GM12878 (cell line): ENCODE measurements around the gene SDK2. TPM values are rescaled to one million over a fixed set of nuclear protein-coding genes. Genes with fewer than 3 reads are reported as not detected.

Experiments used
- ATAC-seq: fragments of 200-7000 bp; cut with Tn5 transposase; 3 replicates; pipeline ENCODE4 v1.9.1; 2020; ENCODE audit warnings: mild to moderate bottlenecking, moderate library complexity
- BruUV-seq: library from RNA; stranded (reverse); fragments of 400-500 nt; replicated peaks from 2 replicates; lab custom pipeline; 2021; lab: Mats Ljungman, UMichigan
- CTCF ChIA-PET: fragments of 300-600 bp; sonication (Branson Sonifier 250); formaldehyde crosslinking; extraction: SDS; loops from one replicate; lab custom pipeline; 2021; ENCODE audit warnings: inconsistent platforms; lab: Yijun Ruan, JAX
- POLR2A ChIA-PET: fragments of 350-600 bp; formaldehyde crosslinking; extraction: SDS; loops from one replicate; lab custom pipeline; 2021; ENCODE audit warnings: inconsistent platforms; lab: Charles Lee
- RAD21 ChIA-PET: fragments of 300-600 bp; sonication (Branson Sonifier 250); formaldehyde crosslinking; loops from one replicate; lab custom pipeline; 2023; ENCODE audit warnings: antibody characterized with exemption; ENCODE audit not compliant: unreplicated experiment; lab: Charles Lee
- SMC1A ChIA-PET: fragments of 300-600 bp; sonication (Branson Sonifier 250); formaldehyde crosslinking; loops from one replicate; lab custom pipeline; 2023; ENCODE audit not compliant: unreplicated experiment, uncharacterized antibody; lab: Charles Lee
- DNase-seq: peaks from one replicate; pipeline ENCODE4 v3.0.0-alpha.2; 2011; ENCODE audit warnings: low read depth, low spot score
- FAIRE-seq: peaks from 3 replicates; lab custom pipeline; 2011; peaks lifted over from hg19 to GRCh38; lab: Jason Lieb, UNC
- H2AFZ ChIP-seq: 2 replicates; pipeline ENCODE4 v1.6.0; 2011; ENCODE audit warnings: low read depth, low read length, control low read depth; ENCODE audit not compliant: control insufficient read depth
- H3K27ac ChIP-seq: 2 replicates; pipeline ENCODE4 v1.5.1; 2011; ENCODE audit warnings: control low read depth; ENCODE audit not compliant: control insufficient read depth, insufficient read depth
- H3K27me3 ChIP-seq, 2 experiments: replicated peaks in 1 of 2; 2 replicates each; pipeline versions ENCODE4 v1.6.0 to v1.6.1; 2011; ENCODE audit warnings: low read length in 1 of 2; ENCODE audit not compliant: control insufficient read depth in 2 of 2, insufficient read depth in 2 of 2
- H3K36me3 ChIP-seq, 2 experiments: 2 replicates each; pipeline ENCODE4 v1.5.1; 2011; ENCODE audit warnings: low read length in 1 of 2; ENCODE audit not compliant: control insufficient read depth in 2 of 2, insufficient read depth in 2 of 2
- H3K4me1 ChIP-seq: 2 replicates; pipeline ENCODE4 v1.6.1; 2011; ENCODE audit warnings: mild to moderate bottlenecking, low read length, moderate library complexity, mixed read lengths; ENCODE audit not compliant: control insufficient read depth, insufficient read depth
- H3K4me2 ChIP-seq: 2 replicates; pipeline ENCODE4 v1.6.0; 2011; ENCODE audit warnings: control low read depth; ENCODE audit not compliant: control insufficient read depth, insufficient read depth
- H3K4me3 ChIP-seq: fragments of 200-600 bp; sonication (generic); 2 replicates; pipeline ENCODE4 v1.5.1; 2016
- H3K79me2 ChIP-seq: 2 replicates; pipeline ENCODE4 v1.6.0; 2011; ENCODE audit warnings: low read length; ENCODE audit not compliant: control insufficient read depth, insufficient read depth
- H3K9ac ChIP-seq: 2 replicates; pipeline ENCODE4 v1.8.0; 2011; ENCODE audit warnings: low read length, control low read depth, mixed read lengths; ENCODE audit not compliant: control insufficient read depth, insufficient read depth
- H3K9me3 ChIP-seq: replicated peaks from 3 replicates; pipeline ENCODE4 v1.5.1; 2011; ENCODE audit warnings: mild to moderate bottlenecking, low read length; ENCODE audit not compliant: control insufficient read depth, insufficient read depth
- H4K20me1 ChIP-seq: 2 replicates; pipeline ENCODE4 v1.6.0; 2011; ENCODE audit not compliant: control insufficient read depth, insufficient read depth
- MEF2A ChIP-seq: IDR thresholded peaks from 2 replicates; pipeline ENCODE4 v1.6.1; 2011; ENCODE audit warnings: low read depth, mild to moderate bottlenecking, low read length, moderate library complexity; ENCODE audit not compliant: insufficient read depth
- MTA3 ChIP-seq: IDR thresholded peaks from 2 replicates; pipeline ENCODE4 v1.6.1; 2012; ENCODE audit warnings: low read length, inconsistent platforms, borderline replicate concordance
- NFIC ChIP-seq: IDR thresholded peaks from 2 replicates; pipeline ENCODE4 v1.6.1; 2012; ENCODE audit warnings: low read depth, mild to moderate bottlenecking, inconsistent platforms, low read length, moderate library complexity
- NR2C1 ChIP-seq: fragments of 450-650 bp; IDR thresholded peaks from 2 replicates; pipeline ENCODE4 v1.6.1; 2017; ENCODE audit warnings: antibody characterized with exemption, mild to moderate bottlenecking, moderate library complexity
- SIX5 ChIP-seq: IDR thresholded peaks from 2 replicates; pipeline ENCODE4 v1.6.1; 2011; ENCODE audit warnings: mild to moderate bottlenecking, low read depth, low read length, moderate library complexity; ENCODE audit not compliant: severe bottlenecking
- SP1 ChIP-seq: IDR thresholded peaks from one replicate; pipeline ENCODE4 v1.6.1; 2011; ENCODE audit warnings: low read depth, low read length
- YBX1 ChIP-seq: fragments of 450-650 bp; IDR thresholded peaks from 2 replicates; pipeline ENCODE4 v1.6.1; 2016; ENCODE audit warnings: antibody characterized with exemption
- YY1 ChIP-seq: IDR thresholded peaks from 2 replicates; pipeline ENCODE4 v1.6.1; 2011; ENCODE audit warnings: low read depth, mild to moderate bottlenecking, low read length
- WGBS: methylation state at CpG from one replicate; pipeline ENCODE4 v1.1.6; 2016; ENCODE audit warnings: low lambda C conversion rate; ENCODE audit not compliant: insufficient replicate concordance, insufficient coverage; ENCODE audit errors: missing lambda C conversion rate; 5-methylcytosine and 5-hydroxymethylcytosine counted together
- in situ Hi-C: fragments of 300-500 bp; cut with MboI; formaldehyde crosslinking; loops from 9 replicates; pipeline ENCODE4 v1.14.3; 2018; ENCODE audit warnings: mixed read lengths
- intact Hi-C: fragments of 100-400 bp; cut with micrococcal nuclease; formaldehyde crosslinking; loops from one replicate; pipeline ENCODE4 v1.14.2; 2022; ENCODE audit not compliant: unreplicated experiment
- polyA plus RNA-seq, 11 experiments: library from polyadenylated mRNA; depleted of rRNA in 4 of 11; unstranded in 6 of 11; stranded (reverse) in 5 of 11; fragments of >200 nt; fragmentation: Nextera tagmentation in 4 of 11; fragmentation: Illumina TruSeq in 1 of 11; extraction: Ambion mirVana in 4 of 11; extraction: Trizol in 1 of 11; gene quantifications; 1 replicate in 1 of 11; 2 replicates in 10 of 11; pipeline versions ENCODE4 v1.2.1 to v1.2.3, GENCODE V29; 2011 to 2016; ENCODE audit warnings: inconsistent platforms in 2 of 11, missing spikeins in 2 of 11, low read depth in 1 of 11
- total RNA-seq, 4 experiments: library from RNA; depleted of rRNA in 3 of 4; stranded (reverse); fragments of >200 nt in 3 of 4; fragmentation: Illumina TruSeq in 1 of 4; extraction: Trizol in 1 of 4; gene quantifications; 2 replicates each; pipeline versions ENCODE4 v1.2.1 to v1.2.3, GENCODE V29; 2013 to 2021
- TF ChIP-seq, protein P1 (sequence below): fragments of 450-650 bp; IDR thresholded peaks from 2 replicates; pipeline ENCODE4 v1.6.1; 2017; ENCODE audit warnings: borderline replicate concordance
- TF ChIP-seq, protein P2 (sequence below): fragments of 450-650 bp; IDR thresholded peaks from 2 replicates; pipeline ENCODE4 v1.6.1; 2017; ENCODE audit warnings: mild to moderate bottlenecking, moderate library complexity

The SDK2 gene
- total and polyA plus RNA-seq, 10 of the 15 experiments (the other 5 are each of a cell fraction or from before 2014, with no cell fraction given), result 0.03 to 0.08 (median 0.03) TPM; not detected in 7

DNA sequence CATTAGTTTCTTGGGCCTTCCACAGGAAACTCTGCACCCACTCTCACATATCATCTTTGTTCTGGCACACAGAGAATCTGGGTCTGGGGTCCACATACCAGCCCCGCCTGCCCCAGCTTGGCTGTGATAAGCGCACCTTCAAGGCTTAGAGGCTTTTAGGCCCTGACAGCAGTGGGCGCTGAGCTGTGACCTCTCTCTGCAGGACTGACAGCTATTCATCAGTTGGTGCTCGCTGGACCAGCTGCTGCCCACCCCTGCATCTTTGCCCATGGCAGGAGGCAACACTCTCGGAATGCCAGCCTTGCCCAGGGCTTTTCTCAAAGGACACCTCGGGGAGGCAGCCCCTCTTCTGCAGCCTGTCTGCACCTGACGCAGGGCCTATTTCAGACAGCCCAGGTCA is 62.9 kb downstream of the SDK2 start:
- Histone ChIP-seq H3K79me2 (no peaks in the 10 kb centered on the region), H3K9me3 (no peaks in the 10 kb centered on the region), H3K4me2 (no peak overlapping the region), H3K9ac (no peak overlapping the region), H3K4me1 (no peaks in the 10 kb centered on the region), H3K27me3 (peaks cover 0 to 3% of the 10 kb centered on the region in 2 experiments; a peak in 3 of 4 replicates), H3K4me3 (no peak overlapping the region), H3K36me3 (no peaks in the 10 kb centered on the region), H2AFZ (no peak overlapping the region), H4K20me1 (no peaks in the 10 kb centered on the region), H3K27ac (no peak overlapping the region)
- in situ Hi-C loops, result no loop called here
- no TSS peak for BruUV-seq
- RAD21 ChIA-PET, result no interaction called here
- no peak for ATAC-seq
- no peak for FAIRE-seq
- SMC1A ChIA-PET, result no interaction called here
- TF ChIP-seq SIX5 (no peak), MEF2A (no peak)
- intact Hi-C loops, result no loop called here
- POLR2A ChIA-PET, result no interaction called here
- 31% methylated on average over 7 of the region's 7 CpGs for WGBS
- DNase-seq, result no peak
- CTCF ChIA-PET, result no interaction called here

DNA sequence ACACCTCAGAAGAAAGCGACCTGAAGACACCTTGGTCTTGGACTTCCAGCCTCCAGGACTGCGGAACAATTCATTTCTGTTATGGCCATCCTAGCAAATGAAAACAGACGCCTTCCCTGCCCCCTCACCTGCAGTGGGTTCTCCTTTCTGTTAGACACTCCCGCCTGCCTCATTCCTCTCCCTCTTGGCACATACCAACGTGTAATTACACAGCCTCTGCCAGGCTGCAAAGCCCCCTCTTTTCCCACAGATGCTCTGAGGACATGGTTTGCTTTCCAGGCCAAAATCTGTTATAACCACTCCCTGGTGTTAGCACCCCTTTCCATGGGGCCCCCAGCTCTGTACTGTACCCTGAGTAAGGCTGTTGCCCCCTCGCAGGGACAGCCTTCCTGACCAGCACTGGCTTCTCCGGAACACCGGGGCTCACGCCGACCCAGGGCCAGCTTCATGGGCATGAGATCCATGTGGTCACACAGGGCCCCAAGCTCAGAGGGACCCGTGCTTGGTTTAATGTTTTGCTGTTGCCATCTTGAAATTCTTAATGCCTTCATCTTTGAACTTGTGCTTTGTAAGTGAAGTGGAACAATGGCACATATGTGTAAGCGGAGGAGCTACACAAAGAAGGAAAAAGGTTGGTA is 64.1 kb downstream of the SDK2 start:
- RAD21 ChIA-PET, result no interaction called here
- in situ Hi-C loops, result no loop called here
- peaks cover 0 to 3% of the 10 kb centered on the region in 2 experiments; a peak in 3 of 4 replicates for H3K27me3 ChIP-seq
- H3K4me1 ChIP-seq, result no peaks in the 10 kb centered on the region
- ATAC-seq (no peak), DNase-seq (no peak), FAIRE-seq (no peak)
- H3K4me2 ChIP-seq, result no peak overlapping the region
- intact Hi-C loops, result no loop called here
- no peaks in the 10 kb centered on the region for H4K20me1 ChIP-seq
- no peak overlapping the region for H3K4me3 ChIP-seq
- POLR2A ChIA-PET, result no interaction called here
- 35% methylated on average over 12 of the region's 12 CpGs for WGBS
- H3K9me3 ChIP-seq, result no peaks in the 10 kb centered on the region
- H3K36me3 ChIP-seq, result no peaks in the 10 kb centered on the region
- no peak overlapping the region for H3K9ac ChIP-seq
- H2AFZ ChIP-seq, result no peak overlapping the region
- SMC1A ChIA-PET, result no interaction called here
- CTCF ChIA-PET, result no interaction called here
- H3K27ac ChIP-seq, result no peak overlapping the region
- no peaks in the 10 kb centered on the region for H3K79me2 ChIP-seq
- BruUV-seq, result no TSS peak
- TF ChIP-seq MTA3 (no peak), NR2C1 (no peak), YY1 (no peak), NFIC (no peak), YBX1 (no peak), SP1 (no peak)
- TF ChIP-seq, protein P1, sequence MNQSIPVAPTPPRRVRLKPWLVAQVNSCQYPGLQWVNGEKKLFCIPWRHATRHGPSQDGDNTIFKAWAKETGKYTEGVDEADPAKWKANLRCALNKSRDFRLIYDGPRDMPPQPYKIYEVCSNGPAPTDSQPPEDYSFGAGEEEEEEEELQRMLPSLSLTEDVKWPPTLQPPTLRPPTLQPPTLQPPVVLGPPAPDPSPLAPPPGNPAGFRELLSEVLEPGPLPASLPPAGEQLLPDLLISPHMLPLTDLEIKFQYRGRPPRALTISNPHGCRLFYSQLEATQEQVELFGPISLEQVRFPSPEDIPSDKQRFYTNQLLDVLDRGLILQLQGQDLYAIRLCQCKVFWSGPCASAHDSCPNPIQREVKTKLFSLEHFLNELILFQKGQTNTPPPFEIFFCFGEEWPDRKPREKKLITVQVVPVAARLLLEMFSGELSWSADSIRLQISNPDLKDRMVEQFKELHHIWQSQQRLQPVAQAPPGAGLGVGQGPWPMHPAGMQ, result no peak
- TF ChIP-seq, protein P2, sequence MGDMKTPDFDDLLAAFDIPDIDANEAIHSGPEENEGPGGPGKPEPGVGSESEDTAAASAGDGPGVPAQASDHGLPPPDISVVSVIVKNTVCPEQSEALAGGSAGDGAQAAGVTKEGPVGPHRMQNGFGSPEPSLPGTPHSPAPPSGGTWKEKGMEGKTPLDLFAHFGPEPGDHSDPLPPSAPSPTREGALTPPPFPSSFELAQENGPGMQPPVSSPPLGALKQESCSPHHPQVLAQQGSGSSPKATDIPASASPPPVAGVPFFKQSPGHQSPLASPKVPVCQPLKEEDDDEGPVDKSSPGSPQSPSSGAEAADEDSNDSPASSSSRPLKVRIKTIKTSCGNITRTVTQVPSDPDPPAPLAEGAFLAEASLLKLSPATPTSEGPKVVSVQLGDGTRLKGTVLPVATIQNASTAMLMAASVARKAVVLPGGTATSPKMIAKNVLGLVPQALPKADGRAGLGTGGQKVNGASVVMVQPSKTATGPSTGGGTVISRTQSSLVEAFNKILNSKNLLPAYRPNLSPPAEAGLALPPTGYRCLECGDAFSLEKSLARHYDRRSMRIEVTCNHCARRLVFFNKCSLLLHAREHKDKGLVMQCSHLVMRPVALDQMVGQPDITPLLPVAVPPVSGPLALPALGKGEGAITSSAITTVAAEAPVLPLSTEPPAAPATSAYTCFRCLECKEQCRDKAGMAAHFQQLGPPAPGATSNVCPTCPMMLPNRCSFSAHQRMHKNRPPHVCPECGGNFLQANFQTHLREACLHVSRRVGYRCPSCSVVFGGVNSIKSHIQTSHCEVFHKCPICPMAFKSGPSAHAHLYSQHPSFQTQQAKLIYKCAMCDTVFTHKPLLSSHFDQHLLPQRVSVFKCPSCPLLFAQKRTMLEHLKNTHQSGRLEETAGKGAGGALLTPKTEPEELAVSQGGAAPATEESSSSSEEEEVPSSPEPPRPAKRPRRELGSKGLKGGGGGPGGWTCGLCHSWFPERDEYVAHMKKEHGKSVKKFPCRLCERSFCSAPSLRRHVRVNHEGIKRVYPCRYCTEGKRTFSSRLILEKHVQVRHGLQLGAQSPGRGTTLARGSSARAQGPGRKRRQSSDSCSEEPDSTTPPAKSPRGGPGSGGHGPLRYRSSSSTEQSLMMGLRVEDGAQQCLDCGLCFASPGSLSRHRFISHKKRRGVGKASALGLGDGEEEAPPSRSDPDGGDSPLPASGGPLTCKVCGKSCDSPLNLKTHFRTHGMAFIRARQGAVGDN, result no peak
